Measurements from ENCODE around the gene PALLD.

DNA sequence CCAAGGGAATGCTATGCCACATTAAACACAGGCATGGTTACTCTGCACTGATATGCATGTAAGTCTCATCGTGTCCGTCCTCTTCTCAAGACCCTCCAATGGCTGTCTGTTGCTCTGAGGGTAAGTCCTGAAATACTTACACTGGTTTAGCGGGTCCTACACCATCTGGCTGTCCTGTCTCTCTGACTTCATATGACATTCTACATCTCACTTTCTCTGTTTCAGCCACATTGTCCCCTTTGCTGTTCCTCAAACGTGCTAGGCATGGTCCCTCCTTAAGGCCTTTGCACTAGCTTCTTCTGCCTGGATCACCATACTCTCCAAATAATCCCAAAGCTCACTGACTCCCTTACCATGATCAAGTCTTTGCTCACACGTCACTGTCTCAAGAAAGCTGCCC lies 131.4 kb downstream of the PALLD start:
- TF ChIP-seq, protein P1, sequence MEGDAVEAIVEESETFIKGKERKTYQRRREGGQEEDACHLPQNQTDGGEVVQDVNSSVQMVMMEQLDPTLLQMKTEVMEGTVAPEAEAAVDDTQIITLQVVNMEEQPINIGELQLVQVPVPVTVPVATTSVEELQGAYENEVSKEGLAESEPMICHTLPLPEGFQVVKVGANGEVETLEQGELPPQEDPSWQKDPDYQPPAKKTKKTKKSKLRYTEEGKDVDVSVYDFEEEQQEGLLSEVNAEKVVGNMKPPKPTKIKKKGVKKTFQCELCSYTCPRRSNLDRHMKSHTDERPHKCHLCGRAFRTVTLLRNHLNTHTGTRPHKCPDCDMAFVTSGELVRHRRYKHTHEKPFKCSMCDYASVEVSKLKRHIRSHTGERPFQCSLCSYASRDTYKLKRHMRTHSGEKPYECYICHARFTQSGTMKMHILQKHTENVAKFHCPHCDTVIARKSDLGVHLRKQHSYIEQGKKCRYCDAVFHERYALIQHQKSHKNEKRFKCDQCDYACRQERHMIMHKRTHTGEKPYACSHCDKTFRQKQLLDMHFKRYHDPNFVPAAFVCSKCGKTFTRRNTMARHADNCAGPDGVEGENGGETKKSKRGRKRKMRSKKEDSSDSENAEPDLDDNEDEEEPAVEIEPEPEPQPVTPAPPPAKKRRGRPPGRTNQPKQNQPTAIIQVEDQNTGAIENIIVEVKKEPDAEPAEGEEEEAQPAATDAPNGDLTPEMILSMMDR (IDR thresholded peaks at IDR 0.05): no peak
- TF ChIP-seq EZH2phosphoT487 (IDR thresholded peaks at IDR 0.05) (no peak), EZH2 (IDR thresholded peaks at IDR 0.05) (no peak)
